Fibroblast of villous mesenchyme (primary cell): ENCODE data around the gene ZNF341. TPM values are rescaled to one million over a fixed set of nuclear protein-coding genes. Genes with fewer than 3 reads are reported as not detected.

ENCODE experiments used
- DNase-seq: peaks from one replicate; pipeline ENCODE4 v3.0.0-alpha.2; 2010; ENCODE audit warnings: low read depth
- H3K4me3 ChIP-seq: 2 replicates; pipeline ENCODE4 v1.5.1; 2011; ENCODE audit warnings: low read depth, mild to moderate bottlenecking, low read length
- CTCF ChIP-seq: IDR thresholded peaks from 2 replicates; pipeline ENCODE4 v1.5.1; 2012; ENCODE audit warnings: low read depth, mild to moderate bottlenecking, low read length; ENCODE audit not compliant: insufficient read depth
- total RNA-seq: library from RNA; depleted of rRNA; stranded (reverse); fragments of >200 nt; gene quantifications from 2 replicates; pipeline ENCODE4 v1.2.3, GENCODE V29; 2012

The ZNF341 gene
- total RNA-seq, 1 donor, result 1.3 TPM

GRCh38 chr20:33812908-33813462, 81.2 kb downstream of the ZNF341 start:
- peak overlapping the region; percentile 68 for H3K4me3 ChIP-seq
- TF ChIP-seq CTCF, result no peak
- peak; percentile 41 for DNase-seq

- TF ChIP-seq CTCF, result no peak
- DNase-seq, result no peak
- H3K4me3 ChIP-seq, result no peak overlapping the region
Observed at GRCh38 chr20:33814238-33814712, 82.5 kb downstream of the ZNF341 start.

- no peak for DNase-seq
- TF ChIP-seq CTCF, result no peak
- H3K4me3 ChIP-seq, result no peak overlapping the region
Observed at GRCh38 chr20:33815671-33816070, 83.9 kb downstream of the ZNF341 start.

GRCh38 chr20:33816191-33816590, 84.4 kb downstream of the ZNF341 start:
- TF ChIP-seq CTCF, result no peak
- DNase-seq, result no peak
- H3K4me3 ChIP-seq, result no peak overlapping the region

- H3K4me3 ChIP-seq, result no peak overlapping the region
- no peak for DNase-seq
- no peak for TF ChIP-seq CTCF
Observed at GRCh38 chr20:33817411-33817810, 85.6 kb downstream of the ZNF341 start.

GRCh38 chr20:33819456-33819855, 87.7 kb downstream of the ZNF341 start:
- DNase-seq, result no peak
- no peak for TF ChIP-seq CTCF
- no peak overlapping the region for H3K4me3 ChIP-seq

- TF ChIP-seq CTCF, result no peak
- DNase-seq, result no peak
Observed at GRCh38 chr20:33820362-33820761, 88.6 kb downstream of the ZNF341 start.

More at GRCh38 chr20:33820362-33820761, 88.6 kb downstream of the ZNF341 start:
- H3K4me3 ChIP-seq, result no peak overlapping the region
